Measurements from ENCODE around the gene OLFM1.

Gene OLFM1

DNA sequence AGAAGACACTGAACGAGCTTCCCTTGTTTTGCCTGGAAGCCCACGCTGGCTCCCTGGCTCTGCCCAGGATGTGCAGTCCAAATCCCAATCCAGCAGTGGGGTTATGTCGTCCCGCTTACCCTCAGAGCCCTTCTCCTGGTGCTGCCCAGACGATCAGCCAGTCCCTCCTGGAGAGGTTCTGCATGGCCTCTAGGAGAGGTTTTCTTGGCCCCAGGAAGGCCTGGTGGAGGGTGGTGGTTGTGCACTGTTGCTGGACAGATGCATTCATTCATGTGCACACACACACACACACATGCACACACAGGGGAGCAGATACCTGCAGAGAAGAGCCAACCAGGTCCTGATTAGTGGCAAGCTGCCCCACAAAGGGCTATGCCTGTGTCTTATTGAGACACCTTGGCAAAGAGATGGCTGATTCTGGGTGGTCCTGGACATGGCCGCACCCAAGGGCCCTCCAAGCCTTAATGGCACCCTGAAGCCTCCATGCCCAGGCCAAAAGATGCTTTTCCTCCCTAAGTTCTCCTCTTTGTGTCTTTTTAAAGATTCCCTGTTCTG is 10.5 kb upstream of the OLFM1 start:
- no peak for DNase-seq (ENCODE audit: low spot score)

GRCh38 chr9:135077497-135078200 is 9.8 kb upstream of the OLFM1 start:
- no peak for DNase-seq (ENCODE audit: low spot score)

DNA sequence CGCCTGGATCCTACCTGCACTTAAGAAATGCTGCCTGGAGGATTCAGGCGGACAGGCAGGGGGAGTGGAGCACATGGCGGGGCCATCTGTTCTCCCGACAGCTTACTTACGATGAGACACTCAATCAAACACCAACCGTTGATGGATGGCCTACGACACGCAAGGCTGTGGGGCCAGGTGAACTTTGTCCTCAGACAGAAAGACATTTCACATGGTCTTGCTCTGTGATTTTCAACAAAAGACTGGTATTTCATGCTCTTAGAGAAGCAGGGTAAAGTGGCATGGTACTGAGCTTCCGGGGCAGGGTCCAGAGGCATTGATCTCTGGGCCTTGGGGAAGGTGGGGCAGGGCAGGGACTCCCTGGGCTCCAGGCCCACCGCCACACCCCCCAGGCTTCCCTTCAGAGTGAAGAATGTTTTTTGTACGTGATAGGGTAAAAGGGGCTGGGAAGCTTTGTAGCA is 9.1 kb upstream of the OLFM1 start:
- DNase-seq (ENCODE audit: low spot score), result no peak

- DNase-seq (ENCODE audit: low spot score), result no peak
These were observed 8.4 kb upstream of the OLFM1 start for GRCh38 chr9:135079018-135079417.

GRCh38 chr9:135079676-135080075 is 7.8 kb upstream of the OLFM1 start:
- DNase-seq (ENCODE audit: low spot score), result no peak

DNA sequence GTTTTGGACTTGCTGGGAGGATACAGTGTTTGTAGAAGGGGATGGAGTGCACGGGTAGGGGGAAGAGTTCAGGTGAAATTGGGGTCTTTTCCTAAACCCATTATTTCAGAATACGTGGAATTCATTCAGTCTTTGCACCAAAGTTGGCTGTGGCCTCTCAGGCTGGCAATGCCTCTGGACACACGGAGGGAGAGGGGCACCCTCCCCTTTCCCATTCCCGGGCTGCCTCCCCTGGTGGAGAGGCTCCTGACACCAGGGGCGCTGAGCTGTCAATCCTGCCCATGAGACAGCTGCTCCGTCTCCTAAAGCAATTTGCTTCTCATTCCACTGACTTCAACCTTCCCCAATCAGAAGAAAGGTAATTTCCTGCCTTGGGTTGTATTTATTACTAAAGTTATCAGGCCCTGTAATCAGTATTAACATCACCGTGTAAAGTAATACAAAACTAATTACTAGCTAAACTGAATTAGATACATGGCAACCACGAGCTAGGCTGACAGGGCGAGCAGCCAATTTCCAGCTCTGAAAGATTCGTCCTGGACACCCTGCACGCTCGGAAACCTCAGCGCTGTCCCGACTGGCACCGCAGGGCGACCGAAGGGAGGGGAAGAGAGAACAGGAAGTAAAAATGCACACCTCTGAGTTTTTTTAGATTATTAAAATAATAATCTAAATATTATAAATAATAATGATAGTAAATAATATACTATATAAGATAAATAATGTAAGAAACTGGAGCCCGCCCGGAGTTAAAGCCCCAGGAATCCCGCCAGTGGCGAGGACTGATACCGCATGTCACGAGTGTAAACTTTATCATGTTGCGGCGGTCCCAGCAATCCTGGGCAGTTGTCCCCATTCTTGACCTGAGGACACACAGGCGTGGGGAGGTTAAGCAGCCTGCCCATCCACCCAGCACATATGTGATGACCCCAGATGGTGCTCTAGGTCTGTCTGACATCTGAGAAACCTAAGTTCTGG is 6.9 kb upstream of the OLFM1 start:
- no peak for DNase-seq (ENCODE audit: low spot score)

- no peak for DNase-seq (ENCODE audit: low spot score)
These were observed 6.2 kb upstream of the OLFM1 start for GRCh38 chr9:135081264-135081660.

- DNase-seq (ENCODE audit: low spot score), result no peak
These were observed 5.7 kb upstream of the OLFM1 start for GRCh38 chr9:135081731-135082130.

- no peak for DNase-seq (ENCODE audit: low spot score)
These were observed 4.9 kb upstream of the OLFM1 start for GRCh38 chr9:135082536-135082935.

- DNase-seq (ENCODE audit: low spot score), result no peak
These were observed 4.1 kb upstream of the OLFM1 start for GRCh38 chr9:135083241-135083810.

DNA sequence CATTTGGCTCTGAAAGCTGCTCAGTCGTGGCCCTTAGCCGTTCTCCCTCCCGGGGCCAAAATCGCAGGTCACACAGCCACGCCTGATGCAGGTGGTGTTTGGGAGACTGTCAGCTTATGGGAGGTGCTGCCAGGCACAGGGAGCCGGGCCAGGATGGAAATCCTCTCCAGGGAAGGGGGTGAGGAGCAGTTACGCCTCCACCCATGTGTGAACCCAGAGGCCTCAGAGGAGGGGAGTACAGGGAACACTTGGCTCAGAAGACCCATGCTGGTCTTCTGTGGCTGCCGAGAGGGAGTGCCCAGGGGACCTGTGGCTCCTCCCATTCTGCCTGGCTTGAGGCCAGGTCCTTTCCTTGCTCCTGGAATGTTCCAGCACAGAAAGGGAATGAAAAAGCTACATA is 3.6 kb upstream of the OLFM1 start:
- DNase-seq (ENCODE audit: low spot score), result no peak

GRCh38 chr9:135084262-135084661 is 3.2 kb upstream of the OLFM1 start:
- DNase-seq (ENCODE audit: low spot score), result no peak

- no peak for DNase-seq (ENCODE audit: low spot score)
These were observed 2.3 kb upstream of the OLFM1 start for GRCh38 chr9:135084881-135085760.

- DNase-seq (ENCODE audit: low spot score), result no peak
These were observed 1.5 kb upstream of the OLFM1 start for GRCh38 chr9:135085830-135086546.

GRCh38 chr9:135086597-135087488 is 625 bp upstream of the OLFM1 start:
- no peak for DNase-seq (ENCODE audit: low spot score)

GRCh38 chr9:135087899-135088347 is 455 bp downstream of the OLFM1 start:
- DNase-seq (ENCODE audit: low spot score), result no peak

DNA sequence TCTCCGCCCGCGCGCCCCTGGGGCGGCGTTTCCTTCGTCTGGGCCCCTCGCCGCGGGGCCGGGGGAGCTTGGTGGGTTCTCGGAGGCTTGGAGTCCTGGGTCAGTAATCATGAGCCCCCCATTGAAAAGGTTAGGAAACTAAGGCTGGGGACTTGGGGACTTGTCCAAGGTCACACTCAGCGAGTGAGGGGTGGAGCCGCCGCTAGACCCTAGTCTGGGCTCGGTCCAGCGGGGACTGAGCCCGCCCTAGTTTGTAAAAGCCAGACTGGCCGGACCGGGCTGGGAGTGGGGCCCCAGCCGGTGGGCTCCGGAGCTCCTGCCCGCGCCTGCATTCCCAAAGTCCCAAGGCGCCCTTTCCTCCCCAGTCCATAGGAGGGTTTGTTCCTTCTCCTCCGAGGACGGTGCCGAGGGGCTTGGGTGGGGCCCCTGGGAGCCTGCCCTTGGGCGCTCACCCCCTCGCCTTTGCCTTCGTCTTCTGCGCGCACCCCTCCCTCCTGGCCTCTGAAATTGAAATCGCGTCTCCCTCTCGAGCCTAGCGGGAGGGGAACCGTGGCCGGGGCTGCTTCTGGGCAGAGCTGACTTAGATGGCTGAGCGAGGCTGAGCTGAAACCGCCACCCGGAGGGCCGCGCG is 995 bp downstream of the OLFM1 start:
- DNase-seq (ENCODE audit: low spot score), result no peak

- DNase-seq (ENCODE audit: low spot score), result no peak
These were observed 1.7 kb downstream of the OLFM1 start for GRCh38 chr9:135088979-135089847.

Measured in CD4-positive, alpha-beta T cell treated with Interleukin-6 at 100 ng/mL for 8 hours (primary cell).